Measurements from ENCODE around the gene E2F8.

E2F8 gene

GRCh38 chr11:19242179-19242932, 1.6 kb upstream of the E2F8 start:
- H3K4me3 Mint-ChIP-seq: peak overlapping the region; percentile 88
- no peaks in the 10 kb centered on the region for H3K9me3 Mint-ChIP-seq (ENCODE audit: low read depth)
- peaks cover 41% of the 10 kb centered on the region for H3K27me3 Mint-ChIP-seq
- H3K4me1 Mint-ChIP-seq (ENCODE audit: low read depth): peaks cover 15% of the 10 kb centered on the region
- H3K27ac Mint-ChIP-seq: peak overlapping the region; percentile 58
- no peaks in the 10 kb centered on the region for H3K36me3 Mint-ChIP-seq

- no peaks in the 10 kb centered on the region for H3K9me3 Mint-ChIP-seq (ENCODE audit: low read depth)
- peaks cover 15% of the 10 kb centered on the region for H3K4me1 Mint-ChIP-seq (ENCODE audit: low read depth)
- peak overlapping the region; percentile 88 for H3K4me3 Mint-ChIP-seq
Observed at GRCh38 chr11:19241260-19242178, 774 bp upstream of the E2F8 start.

GRCh38 chr11:19239039-19239438, 1.7 kb downstream of the E2F8 start:
- H3K27me3 Mint-ChIP-seq: peaks cover 29% of the 10 kb centered on the region
- no peak overlapping the region for H3K27ac Mint-ChIP-seq
- H3K9me3 Mint-ChIP-seq (ENCODE audit: low read depth): no peaks in the 10 kb centered on the region
- no peaks in the 10 kb centered on the region for H3K36me3 Mint-ChIP-seq
- peak overlapping the region; percentile 27 for H3K4me3 Mint-ChIP-seq
- peaks cover 15% of the 10 kb centered on the region for H3K4me1 Mint-ChIP-seq (ENCODE audit: low read depth)

More at GRCh38 chr11:19241260-19242178, 774 bp upstream of the E2F8 start:
- Mint-ChIP-seq H3K36me3 (no peaks in the 10 kb centered on the region), H3K27ac (no peak overlapping the region), H3K27me3 (peaks cover 37% of the 10 kb centered on the region)

DNA sequence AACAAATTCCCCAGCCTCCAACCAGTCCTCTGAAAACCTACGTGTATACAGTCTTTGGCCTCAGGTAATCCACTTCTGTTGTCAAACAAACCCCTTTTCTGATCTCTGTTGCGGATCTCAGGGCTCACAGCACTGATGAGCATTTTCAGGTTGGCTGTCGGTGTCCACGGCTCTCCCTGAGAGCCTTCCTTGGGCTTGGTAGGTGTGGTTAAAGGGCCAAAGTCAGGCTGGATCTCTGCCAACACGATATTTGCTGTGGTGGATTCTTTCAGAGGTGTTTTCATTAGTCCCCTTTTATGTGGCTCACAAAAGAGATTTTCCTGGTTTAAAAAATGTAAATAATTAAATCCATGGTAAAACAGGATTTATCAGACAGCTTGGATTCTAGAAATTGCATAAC, 2.9 kb downstream of the E2F8 start:
- Mint-ChIP-seq H3K4me1 (ENCODE audit: low read depth) (peaks cover 15% of the 10 kb centered on the region), H3K9me3 (ENCODE audit: low read depth) (no peaks in the 10 kb centered on the region), H3K27me3 (peaks cover 18% of the 10 kb centered on the region), H3K4me3 (no peak overlapping the region), H3K27ac (no peak overlapping the region), H3K36me3 (no peaks in the 10 kb centered on the region)

- Mint-ChIP-seq H3K4me1 (ENCODE audit: low read depth) (peaks cover 12% of the 10 kb centered on the region), H3K4me3 (no peak overlapping the region), H3K27me3 (peaks cover 18% of the 10 kb centered on the region), H3K27ac (no peak overlapping the region), H3K36me3 (no peaks in the 10 kb centered on the region), H3K9me3 (ENCODE audit: low read depth) (no peaks in the 10 kb centered on the region)
Observed at GRCh38 chr11:19237381-19237780, 3.4 kb downstream of the E2F8 start.

GRCh38 chr11:19234231-19234817, 6.4 kb downstream of the E2F8 start:
- Mint-ChIP-seq H3K9me3 (ENCODE audit: low read depth) (no peaks in the 10 kb centered on the region), H3K4me1 (ENCODE audit: low read depth) (no peaks in the 10 kb centered on the region), H3K36me3 (no peaks in the 10 kb centered on the region), H3K27ac (no peak overlapping the region), H3K4me3 (no peak overlapping the region), H3K27me3 (peaks cover 7% of the 10 kb centered on the region)

- H3K4me1 Mint-ChIP-seq (ENCODE audit: low read depth): no peaks in the 10 kb centered on the region
- H3K27me3 Mint-ChIP-seq: peaks cover 4% of the 10 kb centered on the region
- H3K4me3 Mint-ChIP-seq: no peak overlapping the region
- H3K9me3 Mint-ChIP-seq (ENCODE audit: low read depth): no peaks in the 10 kb centered on the region
- no peaks in the 10 kb centered on the region for H3K36me3 Mint-ChIP-seq
- no peak overlapping the region for H3K27ac Mint-ChIP-seq
Observed at GRCh38 chr11:19232910-19233503, 7.7 kb downstream of the E2F8 start.

- H3K27me3 Mint-ChIP-seq: no peaks in the 10 kb centered on the region
- no peaks in the 10 kb centered on the region for H3K36me3 Mint-ChIP-seq
- no peak overlapping the region for H3K27ac Mint-ChIP-seq
Observed at GRCh38 chr11:19229671-19230070, 11.1 kb downstream of the E2F8 start.

GRCh38 chr11:19228968-19229367, 11.8 kb downstream of the E2F8 start:
- Mint-ChIP-seq H3K9me3 (ENCODE audit: low read depth) (no peaks in the 10 kb centered on the region), H3K36me3 (no peaks in the 10 kb centered on the region), H3K27ac (no peak overlapping the region)

More at GRCh38 chr11:19229671-19230070, 11.1 kb downstream of the E2F8 start:
- no peak overlapping the region for H3K4me3 Mint-ChIP-seq
- no peaks in the 10 kb centered on the region for H3K4me1 Mint-ChIP-seq (ENCODE audit: low read depth)
- H3K9me3 Mint-ChIP-seq (ENCODE audit: low read depth): no peaks in the 10 kb centered on the region

GRCh38 chr11:19226378-19227195, 14.2 kb downstream of the E2F8 start:
- Mint-ChIP-seq H3K9me3 (ENCODE audit: low read depth) (no peaks in the 10 kb centered on the region), H3K36me3 (no peaks in the 10 kb centered on the region), H3K4me3 (no peak overlapping the region), H3K27me3 (no peaks in the 10 kb centered on the region), H3K4me1 (ENCODE audit: low read depth) (no peaks in the 10 kb centered on the region), H3K27ac (no peak overlapping the region)

More at GRCh38 chr11:19228968-19229367, 11.8 kb downstream of the E2F8 start:
- Mint-ChIP-seq H3K4me1 (ENCODE audit: low read depth) (no peaks in the 10 kb centered on the region), H3K27me3 (no peaks in the 10 kb centered on the region), H3K4me3 (no peak overlapping the region)

- Mint-ChIP-seq H3K36me3 (no peaks in the 10 kb centered on the region), H3K9me3 (ENCODE audit: low read depth) (no peaks in the 10 kb centered on the region), H3K4me1 (ENCODE audit: low read depth) (no peaks in the 10 kb centered on the region), H3K27ac (no peak overlapping the region), H3K27me3 (no peaks in the 10 kb centered on the region), H3K4me3 (no peak overlapping the region)
Observed at GRCh38 chr11:19225581-19225980, 15.2 kb downstream of the E2F8 start.

DNA sequence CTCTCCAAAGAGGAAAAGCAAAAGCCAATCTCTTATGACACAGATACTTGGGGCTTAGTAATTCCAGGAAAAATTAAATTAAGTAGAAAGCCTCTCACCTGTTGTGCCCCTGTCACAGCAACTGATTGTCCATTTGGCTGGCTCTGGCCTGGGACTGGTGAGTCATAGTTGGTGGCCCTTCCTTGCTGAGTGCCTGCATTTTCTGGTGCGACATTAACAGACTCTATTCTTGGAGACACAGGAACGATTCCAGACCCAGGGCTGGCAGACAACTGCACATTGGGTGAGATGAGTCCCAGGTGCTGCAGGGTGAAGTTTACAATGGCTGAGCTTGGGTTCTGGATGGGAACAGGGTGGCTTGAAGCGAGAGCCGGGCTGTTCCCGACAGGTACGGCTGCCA, 15.6 kb downstream of the E2F8 start:
- H3K36me3 Mint-ChIP-seq: no peaks in the 10 kb centered on the region
- no peak overlapping the region for H3K4me3 Mint-ChIP-seq
- no peaks in the 10 kb centered on the region for H3K4me1 Mint-ChIP-seq (ENCODE audit: low read depth)
- H3K27me3 Mint-ChIP-seq: no peaks in the 10 kb centered on the region
- no peaks in the 10 kb centered on the region for H3K9me3 Mint-ChIP-seq (ENCODE audit: low read depth)
- H3K27ac Mint-ChIP-seq: no peak overlapping the region

DNA sequence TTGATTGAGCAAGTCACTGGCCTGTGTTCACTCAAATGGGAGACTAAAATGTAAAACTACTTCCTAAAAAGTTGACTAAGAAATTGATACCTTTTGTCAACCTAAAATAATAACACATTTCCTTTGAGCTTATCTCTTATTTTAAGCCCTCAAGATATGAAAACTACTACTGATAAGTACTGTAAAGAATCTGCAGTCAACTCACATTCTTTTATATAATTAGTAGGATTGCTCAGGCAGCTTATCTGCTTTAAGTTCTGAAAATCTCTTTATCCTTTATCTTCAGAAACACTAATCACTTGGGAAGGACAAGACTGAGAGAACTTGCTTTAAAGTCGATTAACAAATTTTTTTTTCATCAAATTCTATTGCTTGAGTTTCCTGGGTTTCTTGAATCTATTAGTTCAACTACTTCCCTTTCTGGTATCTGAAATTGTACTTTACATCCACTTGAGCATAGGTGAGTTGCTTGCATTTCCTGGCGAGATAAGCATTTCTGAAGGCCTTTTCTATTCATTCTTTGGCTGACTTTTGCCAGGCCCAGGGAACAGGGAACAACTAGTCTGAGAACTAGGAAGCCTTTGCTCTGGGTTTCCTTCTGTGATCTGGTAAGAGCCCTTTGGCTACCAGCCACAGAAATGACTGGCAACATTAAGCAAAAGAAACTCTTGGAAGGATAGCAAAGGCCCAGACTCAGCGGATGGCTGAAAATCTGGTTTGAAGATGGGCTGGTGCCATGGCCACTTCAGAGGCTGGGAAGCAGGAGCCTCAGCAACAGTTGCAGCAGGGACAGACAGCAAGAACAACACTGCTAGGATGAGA, 19.6 kb downstream of the E2F8 start:
- no peaks in the 10 kb centered on the region for H3K4me1 Mint-ChIP-seq (ENCODE audit: low read depth)
- no peaks in the 10 kb centered on the region for H3K27me3 Mint-ChIP-seq
- H3K36me3 Mint-ChIP-seq: no peaks in the 10 kb centered on the region
- H3K27ac Mint-ChIP-seq: no peak overlapping the region
- no peak overlapping the region for H3K4me3 Mint-ChIP-seq
- H3K9me3 Mint-ChIP-seq (ENCODE audit: low read depth): no peaks in the 10 kb centered on the region

Measured in activated naive CD8-positive, alpha-beta T cell (primary cell).